DND-41 (cell line): ENCODE measurements around the gene ATP6V0E2.

Experiments
- ATAC-seq: fragments of 200-7000 bp; cut with Tn5 transposase; 3 replicates; pipeline ENCODE4 v1.9.1; 2021; ENCODE audit warnings: low read depth; ENCODE audit not compliant: insufficient read depth
- DNase-seq: peaks from one replicate; pipeline ENCODE4 v3.0.0-alpha.2; 2020
- H2AFZ ChIP-seq: 2 replicates; pipeline ENCODE4 v1.6.0; 2012; ENCODE audit warnings: low read depth, low read length
- H3K27ac ChIP-seq: 2 replicates; pipeline ENCODE4 v1.5.1; 2012; ENCODE audit warnings: low read length, inconsistent platforms
- H3K27me3 ChIP-seq: fragments of 200-600 bp; sonication (generic); 2 replicates; pipeline ENCODE4 v1.6.0; 2012; ENCODE audit warnings: low read length, mild to moderate bottlenecking, inconsistent platforms; ENCODE audit not compliant: insufficient read depth, poor library complexity
- H3K36me3 ChIP-seq: 2 replicates; pipeline ENCODE4 v1.5.1; 2012; ENCODE audit warnings: low read length, inconsistent platforms; ENCODE audit not compliant: insufficient read depth
- H3K4me1 ChIP-seq: 2 replicates; pipeline ENCODE4 v1.5.1; 2012; ENCODE audit warnings: mild to moderate bottlenecking, low read length; ENCODE audit not compliant: insufficient read depth
- H3K4me2 ChIP-seq: 2 replicates; pipeline ENCODE4 v1.6.0; 2012; ENCODE audit warnings: mild to moderate bottlenecking, moderate library complexity, low read length, inconsistent platforms; ENCODE audit not compliant: insufficient read depth
- H3K4me3 ChIP-seq, 2 experiments: fragments of 200-600 bp in 1 of 2; shearing (Covaris generic) in 1 of 2; 2 replicates each; pipeline ENCODE4 v1.5.1; 2012 to 2016; ENCODE audit warnings: inconsistent platforms in 2 of 2, low read length in 2 of 2, mild to moderate bottlenecking in 2 of 2, low read depth in 1 of 2, moderate library complexity in 1 of 2
- H3K79me2 ChIP-seq: 2 replicates; pipeline ENCODE4 v1.6.0; 2012; ENCODE audit warnings: low read length, inconsistent platforms; ENCODE audit not compliant: insufficient read depth
- H3K9ac ChIP-seq: 2 replicates; pipeline ENCODE4 v1.6.0; 2012; ENCODE audit warnings: low read depth, mild to moderate bottlenecking, inconsistent platforms, low read length, moderate library complexity
- H3K9me3 ChIP-seq: 2 replicates; pipeline ENCODE4 v1.5.1; 2012; ENCODE audit warnings: low read length, moderate library complexity, mild to moderate bottlenecking, inconsistent platforms; ENCODE audit not compliant: insufficient read depth, severe bottlenecking
- H4K20me1 ChIP-seq: 2 replicates; pipeline ENCODE4 v1.6.0; 2012; ENCODE audit warnings: low read length; ENCODE audit not compliant: insufficient read depth
- CTCF ChIP-seq: IDR thresholded peaks from 2 replicates; pipeline ENCODE4 v1.5.1; 2012; ENCODE audit warnings: borderline replicate concordance, low read length, moderate library complexity, mild to moderate bottlenecking; ENCODE audit not compliant: poor library complexity, severe bottlenecking; ENCODE audit errors: extremely low read depth
- EZH2 ChIP-seq: IDR thresholded peaks from 3 replicates; pipeline ENCODE4 v1.6.1; 2012; ENCODE audit warnings: borderline replicate concordance, low read depth, mild to moderate bottlenecking, moderate library complexity, low read length, inconsistent platforms; ENCODE audit not compliant: severe bottlenecking

Gene ATP6V0E2

DNA sequence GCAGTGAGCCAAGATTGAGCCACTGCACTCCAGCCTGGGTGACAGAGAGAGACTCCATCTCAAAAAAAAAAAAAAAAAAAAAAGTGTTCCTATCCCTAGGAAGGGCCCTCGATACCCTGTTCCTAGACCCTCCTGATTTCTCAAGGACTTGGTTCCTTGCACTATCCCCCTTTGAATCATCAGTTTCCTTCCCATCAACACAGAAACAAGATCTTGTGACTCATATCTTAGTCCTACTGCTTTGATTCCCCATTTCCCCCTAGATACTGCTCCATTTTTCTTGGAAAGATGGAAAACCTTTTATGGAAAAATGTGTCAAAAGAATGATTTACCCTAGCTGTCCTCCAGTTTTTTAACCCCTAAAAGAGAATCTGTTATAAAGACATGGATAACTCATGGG is 37.3 kb upstream of the ATP6V0E2 start:
- no peaks in the 10 kb centered on the region for H3K9me3 ChIP-seq
- H4K20me1 ChIP-seq, result peaks cover 7% of the 10 kb centered on the region; the same call in 1 of the 2 replicates
- H3K27me3 ChIP-seq, result peaks cover 5% of the 10 kb centered on the region
- TF ChIP-seq CTCF (no peak), EZH2 (no peak)
- DNase-seq (no peak), ATAC-seq (no peak)
- H3K9ac ChIP-seq, result no peak overlapping the region
- no peak overlapping the region for H2AFZ ChIP-seq
- H3K36me3 ChIP-seq, result no peaks in the 10 kb centered on the region; the same call in 1 of the 2 replicates
- H3K4me3 ChIP-seq, result no peak overlapping the region
- peaks cover 17% of the 10 kb centered on the region for H3K79me2 ChIP-seq
- peaks cover 22% of the 10 kb centered on the region for H3K4me1 ChIP-seq
- H3K4me2 ChIP-seq, result no peak overlapping the region
- no peak overlapping the region for H3K27ac ChIP-seq

- H3K9me3 ChIP-seq, result no peaks in the 10 kb centered on the region
- no peak for DNase-seq
- H3K4me1 ChIP-seq, result peaks cover 22% of the 10 kb centered on the region
- no peak overlapping the region for H3K27ac ChIP-seq
- H3K4me3 ChIP-seq, result peak overlapping the region in 1 of 2 experiments; percentile 19; a peak in 1 of 4 replicates
- H4K20me1 ChIP-seq, result peaks cover 10% of the 10 kb centered on the region; the same call in 1 of the 2 replicates
- peaks cover 17% of the 10 kb centered on the region for H3K79me2 ChIP-seq
- peaks cover 3% of the 10 kb centered on the region for H3K27me3 ChIP-seq
- H2AFZ ChIP-seq, result no peak overlapping the region
- peak overlapping the region; percentile 48; the same call in 1 of the 2 replicates for H3K4me2 ChIP-seq
- TF ChIP-seq CTCF, result no peak
- no peak for TF ChIP-seq EZH2
- no peak overlapping the region for H3K9ac ChIP-seq
- ATAC-seq, result no peak
- H3K36me3 ChIP-seq, result no peaks in the 10 kb centered on the region; the same call in 1 of the 2 replicates
These were observed 36.1 kb upstream of the ATP6V0E2 start for GRCh38 chr7:149837564-149838223.

GRCh38 chr7:149838224-149838991 is 35.4 kb upstream of the ATP6V0E2 start, which contains the start of gene ZNF862:
ZNF862 (plus strand) TSS chr7:149838375; CDS start chr7:149838612, 237 bp downstream.
- H3K4me2 ChIP-seq, result peak within 1 kb of the TSS; percentile 81

More at GRCh38 chr7:149838224-149838991, 35.4 kb upstream of the ATP6V0E2 start, which contains the start of gene ZNF862:
- peak within 1 kb of the TSS; percentile 90 for H3K9ac ChIP-seq
- peaks cover 22% of the 10 kb centered on the region for H3K4me1 ChIP-seq
- TF ChIP-seq CTCF (peak; percentile 23), EZH2 (no peak)
- H3K9me3 ChIP-seq, result no peaks in the 10 kb centered on the region
- peak within 1 kb of the TSS; percentile 73 to 90 for H3K4me3 ChIP-seq
- H4K20me1 ChIP-seq, result peaks cover 10% of the 10 kb centered on the region; the same call in 1 of the 2 replicates
- peak; percentile 96 for ATAC-seq
- peak within 1 kb of the TSS; percentile 80 for H2AFZ ChIP-seq
- H3K27ac ChIP-seq, result peak within 1 kb of the TSS; percentile 81
- peaks cover 17% of the 10 kb centered on the region for H3K79me2 ChIP-seq
- H3K36me3 ChIP-seq, result no peaks in the 10 kb centered on the region; the same call in 1 of the 2 replicates
- H3K27me3 ChIP-seq, result peaks cover 3% of the 10 kb centered on the region
- peak; percentile 97 for DNase-seq
